WTC11 (cell line): ENCODE measurements around the gene ATXN7L3. TPM values are rescaled to one million over a fixed set of nuclear protein-coding genes. Genes with fewer than 3 reads are reported as not detected.

Experiments
- ATAC-seq: fragments of 200-7000 bp; cut with Tn5 transposase; 2 replicates; pipeline ENCODE4 v1.10.0; 2021; ENCODE audit warnings: mild to moderate bottlenecking, moderate library complexity
- CTCF ChIA-PET: fragments of 300-600 bp; sonication (Branson Sonifier 250); formaldehyde crosslinking; loops from one replicate; lab custom pipeline; 2021; ENCODE audit warnings: antibody characterized with exemption; lab: Charles Lee
- POLR2A ChIA-PET: fragments of 350-600 bp; sonication (Branson Sonifier 250); formaldehyde crosslinking; loops from one replicate; lab custom pipeline; 2021; ENCODE audit warnings: antibody characterized with exemption; lab: Charles Lee
- DNase-seq: peaks from one replicate; pipeline ENCODE4 v3.0.0; 2021; ENCODE audit warnings: low spot score
- H3K27ac Mint-ChIP-seq: 2 replicates; pipeline ENCODE4 v1.8.0; 2021; ENCODE audit warnings: mixed read lengths
- H3K27me3 Mint-ChIP-seq: 2 replicates; pipeline ENCODE4 v1.8.0; 2021; ENCODE audit warnings: low read depth, mild to moderate bottlenecking, moderate library complexity, mixed read lengths
- H3K36me3 Mint-ChIP-seq: 2 replicates; pipeline ENCODE4 v1.8.0; 2021; ENCODE audit warnings: mixed read lengths
- H3K4me1 Mint-ChIP-seq: 2 replicates; pipeline ENCODE4 v1.8.0; 2022; ENCODE audit warnings: mixed read lengths
- H3K4me3 Mint-ChIP-seq: 2 replicates; pipeline ENCODE4 v1.8.0; 2021; ENCODE audit warnings: mild to moderate bottlenecking, moderate library complexity, mixed read lengths
- H3K9me3 Mint-ChIP-seq: 2 replicates; pipeline ENCODE4 v1.8.0; 2021; ENCODE audit warnings: mixed read lengths
- AR ChIP-seq: fragments of 250-450 bp; sonication (Bioruptor Pico); IDR thresholded peaks from 2 replicates; pipeline ENCODE4 v1.9.0; 2021; ENCODE audit warnings: mild to moderate bottlenecking
- ELF4 ChIP-seq: sonication (generic); formaldehyde crosslinking; IDR thresholded peaks from 2 replicates; pipeline ENCODE4 v1.8.1; 2022; ENCODE audit warnings: low read depth, mild to moderate bottlenecking, moderate library complexity, missing genetic modification reagents
- FOXK1 ChIP-seq: sonication (generic); formaldehyde crosslinking; IDR thresholded peaks from 2 replicates; pipeline ENCODE4 v1.8.0; 2022; ENCODE audit warnings: mild to moderate bottlenecking, moderate library complexity, missing genetic modification reagents
- FOXP4 ChIP-seq: sonication (generic); formaldehyde crosslinking; IDR thresholded peaks from 2 replicates; pipeline ENCODE4 v1.8.0; 2022; ENCODE audit warnings: mild to moderate bottlenecking, missing genetic modification reagents
- GABPB1 ChIP-seq: sonication (generic); formaldehyde crosslinking; IDR thresholded peaks from 2 replicates; pipeline ENCODE4 v1.8.1; 2023; ENCODE audit warnings: mild to moderate bottlenecking, missing genetic modification reagents
- HMGXB4 ChIP-seq: sonication (generic); formaldehyde crosslinking; IDR thresholded peaks from 2 replicates; pipeline ENCODE4 v1.8.1; 2023; ENCODE audit warnings: mild to moderate bottlenecking, moderate library complexity, missing genetic modification reagents
- IRF1 ChIP-seq: sonication (generic); formaldehyde crosslinking; IDR thresholded peaks from 2 replicates; pipeline ENCODE4 v1.8.0; 2023; ENCODE audit warnings: missing genetic modification reagents
- JAZF1 ChIP-seq: fragments of 250-450 bp; sonication (Bioruptor Pico); IDR thresholded peaks from 2 replicates; pipeline ENCODE4 v1.9.0; 2021; ENCODE audit warnings: moderate library complexity, mild to moderate bottlenecking, inconsistent platforms
- KAT7 ChIP-seq: sonication (generic); formaldehyde crosslinking; IDR thresholded peaks from 2 replicates; pipeline ENCODE4 v1.8.1; 2023; ENCODE audit warnings: missing genetic modification reagents, mild to moderate bottlenecking, borderline replicate concordance
- MLX ChIP-seq: sonication (generic); formaldehyde crosslinking; IDR thresholded peaks from 2 replicates; pipeline ENCODE4 v1.8.1; 2023; ENCODE audit warnings: mild to moderate bottlenecking, missing genetic modification reagents, moderate library complexity
- NFE2L1 ChIP-seq: sonication (generic); formaldehyde crosslinking; IDR thresholded peaks from 2 replicates; pipeline ENCODE4 v1.8.1; 2023; ENCODE audit warnings: missing genetic modification reagents
- PRDM15 ChIP-seq: sonication (generic); formaldehyde crosslinking; IDR thresholded peaks from 2 replicates; pipeline ENCODE4 v1.8.0; 2022; ENCODE audit warnings: missing genetic modification reagents
- PREB ChIP-seq: sonication (generic); formaldehyde crosslinking; IDR thresholded peaks from 2 replicates; pipeline ENCODE4 v1.8.1; 2022; ENCODE audit warnings: mild to moderate bottlenecking, missing genetic modification reagents, moderate library complexity, borderline replicate concordance
- RELA ChIP-seq: sonication (generic); formaldehyde crosslinking; IDR thresholded peaks from 2 replicates; pipeline ENCODE4 v1.8.1; 2022; ENCODE audit warnings: missing genetic modification reagents, mild to moderate bottlenecking, borderline replicate concordance
- TEAD1 ChIP-seq: sonication (generic); formaldehyde crosslinking; IDR thresholded peaks from 2 replicates; pipeline ENCODE4 v1.8.0; 2022; ENCODE audit warnings: mild to moderate bottlenecking, missing genetic modification reagents
- ZBTB21 ChIP-seq: sonication (generic); formaldehyde crosslinking; IDR thresholded peaks from 2 replicates; pipeline ENCODE4 v1.8.1; 2023; ENCODE audit warnings: mild to moderate bottlenecking, missing genetic modification reagents, borderline replicate concordance
- ZBTB43 ChIP-seq: sonication (generic); formaldehyde crosslinking; IDR thresholded peaks from 2 replicates; pipeline ENCODE4 v1.8.1; 2023; ENCODE audit warnings: mild to moderate bottlenecking, missing genetic modification reagents
- ZMAT4 ChIP-seq: fragments of 250-450 bp; sonication (Bioruptor Pico); IDR thresholded peaks from 2 replicates; pipeline ENCODE4 v1.9.0; 2021; ENCODE audit warnings: mild to moderate bottlenecking
- ZSCAN18 ChIP-seq: fragments of 250-450 bp; sonication (Bioruptor Pico); IDR thresholded peaks from 2 replicates; pipeline ENCODE4 v2.1.2; 2022; ENCODE audit warnings: mild to moderate bottlenecking, moderate library complexity
- total RNA-seq: library from RNA; stranded (reverse); gene quantifications from 3 replicates; pipeline ENCODE4 v1.2.3, GENCODE V29; 2021

Gene ATXN7L3
- total RNA-seq, 1 experiment from 2014 or later = 114 TPM

- CTCF ChIA-PET = interaction anchor here (0.7 to 5.1 kb wide), 9 partner anchors 10 to 158 kb away, joined by 3 to 47 read pairs (median 4); partner anchors contain the start of gene GRN
- ATAC-seq = peak; percentile 19
- H3K27me3 Mint-ChIP-seq = no peaks in the 10 kb centered on the region
- H3K36me3 Mint-ChIP-seq = peaks cover 18% of the 10 kb centered on the region
- no peaks in the 10 kb centered on the region for H3K9me3 Mint-ChIP-seq
- no peak for DNase-seq
- peak overlapping the region; percentile 98 for H3K27ac Mint-ChIP-seq
- POLR2A ChIA-PET = interaction anchor here (0.6 to 1.8 kb wide), 2 partner anchors 14 to 129 kb away, joined by 5 to 9 read pairs; partner anchors contain the start of gene TMUB2
- peaks cover 26% of the 10 kb centered on the region for H3K4me1 Mint-ChIP-seq
- peak overlapping the region; percentile 85 for H3K4me3 Mint-ChIP-seq
- TF ChIP-seq MLX (CRISPR knock-in tag) (no peak), PREB (CRISPR knock-in tag) (0 out of 2 replicates have a peak, but pooled peaks have one; percentile 34), IRF1 (CRISPR knock-in tag) (no peak), PRDM15 (CRISPR knock-in tag) (no peak), HMGXB4 (CRISPR knock-in tag) (no peak), ZBTB43 (CRISPR knock-in tag) (0 out of 2 replicates have a peak, but pooled peaks have one; percentile 25), ZMAT4 (no peak), KAT7 (CRISPR knock-in tag) (0 out of 2 replicates have a peak, but pooled peaks have one; percentile 35), GABPB1 (peak; percentile 55; the same call in 1 of the 2 replicates), NFE2L1 (no peak), FOXP4 (CRISPR knock-in tag) (no peak), JAZF1 (CRISPR knock-in tag) (no peak), ELF4 (CRISPR knock-in tag) (no peak), ZSCAN18 (no peak), RELA (CRISPR knock-in tag) (peak; percentile 52; the same call in 1 of the 2 replicates), FOXK1 (CRISPR knock-in tag) (no peak), TEAD1 (CRISPR knock-in tag) (no peak), AR (CRISPR knock-in tag) (no peak), ZBTB21 (no peak)
Measured at GRCh38 chr17:44200478-44201155, 933 bp upstream of the ATXN7L3 start.
